GM12873 (cell line): Measurements from ENCODE around the gene RFT1.

ENCODE experiments used
- CTCF ChIP-seq: IDR thresholded peaks from 2 replicates; pipeline ENCODE4 v1.5.1; 2012; ENCODE audit warnings: low read depth, mild to moderate bottlenecking, moderate library complexity, low read length, control low read depth; ENCODE audit not compliant: insufficient read depth; ENCODE audit errors: missing control alignments

The RFT1 gene

GRCh38 chr3:53046171-53047170 lies 83.8 kb downstream of the RFT1 start:
- peak; percentile 52 for TF ChIP-seq CTCF

DNA sequence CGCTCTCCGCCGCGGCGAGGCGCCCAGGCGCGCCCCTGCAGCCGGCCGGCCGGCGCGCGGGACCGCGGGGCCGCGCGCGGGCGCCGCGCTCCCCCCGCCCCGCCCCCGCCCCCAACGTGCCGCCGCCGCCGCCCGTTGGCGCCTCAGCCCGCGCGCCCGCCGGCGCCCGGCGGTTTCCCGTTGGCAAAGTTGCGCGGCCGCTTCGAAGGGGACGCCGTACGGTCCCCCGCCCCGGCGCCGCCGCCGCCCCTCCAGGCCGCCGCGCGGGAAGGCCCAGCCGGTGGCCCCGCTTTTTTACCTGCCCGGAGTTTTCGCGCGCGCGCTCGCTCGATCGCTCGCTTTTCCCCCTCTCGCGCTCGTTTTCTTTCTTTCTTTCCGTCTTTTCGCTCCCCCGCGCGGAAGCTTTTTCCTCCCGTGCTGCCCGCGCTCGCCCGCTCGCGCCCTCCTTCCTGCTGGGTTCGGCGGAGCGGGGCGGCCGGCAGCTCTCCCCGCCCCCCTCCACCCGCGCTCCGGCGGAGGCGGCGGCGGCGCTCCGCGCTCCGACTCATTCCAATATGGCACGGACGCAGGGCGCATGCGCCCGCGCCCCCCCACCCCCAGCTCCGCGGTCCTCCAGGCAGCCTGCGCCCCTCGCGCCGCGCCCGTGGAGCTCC lies 84.6 kb downstream of the RFT1 start, which contains the start of gene SFMBT1:
Gene SFMBT1, minus strand, starts transcription at position 556 of the 653 bp plus-strand sequence. CDS start 76,945 bp downstream, outside the sequence.
- TF ChIP-seq CTCF, result no peak

- TF ChIP-seq CTCF, result no peak
These were observed 85.3 kb downstream of the RFT1 start for GRCh38 chr3:53044711-53045517.

GRCh38 chr3:53044371-53044710 lies 85.9 kb downstream of the RFT1 start:
- no peak for TF ChIP-seq CTCF

DNA sequence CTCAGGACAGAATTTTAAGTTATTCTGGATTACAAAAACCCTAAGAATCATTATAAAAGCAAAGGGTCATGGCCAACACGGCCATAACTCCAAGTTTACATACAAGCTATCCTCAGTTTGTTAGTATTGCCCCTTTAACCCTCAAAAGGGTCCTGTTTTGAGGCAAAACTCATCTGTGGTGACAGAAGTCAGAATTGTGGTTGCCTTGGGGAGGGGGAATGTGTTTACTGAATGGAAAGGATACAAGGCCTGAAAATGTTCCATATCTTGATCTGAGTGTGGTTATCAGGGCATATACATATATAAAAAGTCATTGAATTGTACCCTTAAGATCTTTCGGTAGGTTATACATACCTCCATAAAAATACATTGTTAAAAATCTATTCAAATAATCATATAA lies 86.5 kb downstream of the RFT1 start:
- TF ChIP-seq CTCF, result no peak

DNA sequence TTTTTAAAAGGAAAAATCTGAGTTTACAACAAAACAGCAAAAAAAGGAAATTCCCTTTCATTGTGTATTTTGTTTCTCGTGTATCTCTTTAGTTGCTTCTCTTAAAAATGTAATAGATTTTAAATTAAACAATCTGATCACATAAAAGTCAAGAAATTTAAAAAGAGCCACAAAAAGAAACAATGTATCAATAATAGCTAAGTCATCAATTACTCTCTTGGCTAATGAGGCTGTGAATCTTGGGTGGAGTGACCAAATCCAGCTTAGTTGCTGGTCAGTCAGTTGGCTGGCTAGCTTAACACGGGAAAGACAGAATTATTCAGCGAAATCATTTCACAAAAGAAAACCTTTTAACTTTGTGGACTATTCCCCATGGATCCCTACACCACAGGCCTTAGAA lies 87.6 kb downstream of the RFT1 start:
- no peak for TF ChIP-seq CTCF
